Stimulated activated CD4-positive, alpha-beta T cell treated with anti-CD3 and anti-CD28 coated beads, TNF-alpha, amount 100 ng/mL, for 4 hours (primary cell): Measurements from ENCODE around the gene C1S.

Experiments
- DNase-seq, 3 experiments: peaks; one replicate each; pipeline ENCODE4 v3.0.0-alpha.2; 2020; ENCODE audit warnings: low read depth in 3 of 3

C1S gene

DNA sequence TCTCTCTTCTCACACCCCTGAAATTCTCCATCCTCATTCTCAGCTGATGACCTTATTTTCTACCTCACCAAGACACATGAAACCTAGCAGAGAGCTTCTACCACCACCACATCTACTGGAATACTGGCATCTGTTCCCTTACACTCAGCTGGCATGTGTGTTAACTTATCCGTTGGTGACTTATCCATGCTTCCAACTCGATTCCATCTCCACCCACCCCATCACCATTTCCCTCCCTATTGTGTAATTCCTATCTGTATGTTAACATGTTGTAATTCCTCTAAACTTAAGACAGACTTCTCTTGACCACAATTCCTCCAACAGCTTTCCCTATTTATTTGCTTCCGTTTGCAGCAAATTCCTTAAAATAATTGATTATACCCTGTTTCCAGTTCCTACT, 15.4 kb downstream of the C1S start:
- DNase-seq: no peak

GRCh38 chr12:7076493-7076892, 16.0 kb downstream of the C1S start:
- DNase-seq: no peak

DNA sequence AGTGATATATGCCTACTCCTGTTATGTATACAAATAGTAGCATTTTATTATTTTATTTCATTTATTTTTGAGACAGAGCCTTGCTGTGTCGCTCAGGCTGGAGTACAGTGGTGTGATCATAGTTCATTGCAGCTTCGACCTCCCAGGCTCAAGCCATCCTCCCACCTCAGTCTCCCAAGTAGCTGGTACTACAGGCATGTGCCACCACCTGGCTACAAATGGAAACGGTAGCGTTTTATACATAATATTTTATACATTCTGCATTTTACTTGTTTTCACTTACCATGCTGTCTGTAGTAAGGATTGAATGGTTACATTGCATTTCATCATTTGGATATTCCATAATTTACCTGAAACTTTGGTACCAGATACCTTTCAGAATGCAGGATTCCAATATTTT, 17.6 kb downstream of the C1S start:
- no peak for DNase-seq

DNA sequence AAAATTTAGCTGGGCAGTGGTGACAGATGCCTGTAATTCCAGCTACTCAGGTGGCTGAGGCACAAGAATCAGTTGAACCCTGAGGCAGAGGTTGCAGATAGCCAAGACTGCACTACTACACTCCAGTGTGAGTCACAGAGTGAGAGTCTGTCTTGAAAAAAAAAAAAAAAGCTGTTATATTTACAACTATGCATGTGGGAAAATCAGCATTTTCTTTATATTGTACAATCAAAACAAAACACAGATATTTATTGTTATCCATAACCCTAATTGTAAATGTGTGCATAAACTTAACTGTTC, 19.3 kb downstream of the C1S start:
- DNase-seq: no peak

DNA sequence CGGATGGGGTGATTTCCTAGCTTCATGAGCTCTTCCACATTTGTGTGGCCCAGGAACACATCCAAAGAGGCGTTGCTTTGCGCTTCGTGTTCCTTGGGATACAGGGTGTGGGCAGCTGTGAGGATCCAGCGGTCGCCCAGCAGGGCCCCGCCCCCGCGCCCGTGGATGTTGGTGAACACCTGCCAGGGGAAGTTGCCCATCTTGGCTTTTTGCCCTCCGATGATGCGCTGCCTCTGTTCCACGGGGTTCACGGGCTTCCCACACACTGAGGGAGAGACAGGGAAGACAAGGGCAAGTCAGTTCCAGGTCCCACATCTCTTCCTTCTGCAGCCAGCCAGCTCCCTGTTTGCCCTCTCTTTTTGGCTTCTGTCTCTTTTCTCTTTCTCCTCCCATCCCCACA, 20.5 kb downstream of the C1S start:
- DNase-seq: no peak

GRCh38 chr12:7083125-7083524, 22.6 kb downstream of the C1S start:
- DNase-seq: no peak

DNA sequence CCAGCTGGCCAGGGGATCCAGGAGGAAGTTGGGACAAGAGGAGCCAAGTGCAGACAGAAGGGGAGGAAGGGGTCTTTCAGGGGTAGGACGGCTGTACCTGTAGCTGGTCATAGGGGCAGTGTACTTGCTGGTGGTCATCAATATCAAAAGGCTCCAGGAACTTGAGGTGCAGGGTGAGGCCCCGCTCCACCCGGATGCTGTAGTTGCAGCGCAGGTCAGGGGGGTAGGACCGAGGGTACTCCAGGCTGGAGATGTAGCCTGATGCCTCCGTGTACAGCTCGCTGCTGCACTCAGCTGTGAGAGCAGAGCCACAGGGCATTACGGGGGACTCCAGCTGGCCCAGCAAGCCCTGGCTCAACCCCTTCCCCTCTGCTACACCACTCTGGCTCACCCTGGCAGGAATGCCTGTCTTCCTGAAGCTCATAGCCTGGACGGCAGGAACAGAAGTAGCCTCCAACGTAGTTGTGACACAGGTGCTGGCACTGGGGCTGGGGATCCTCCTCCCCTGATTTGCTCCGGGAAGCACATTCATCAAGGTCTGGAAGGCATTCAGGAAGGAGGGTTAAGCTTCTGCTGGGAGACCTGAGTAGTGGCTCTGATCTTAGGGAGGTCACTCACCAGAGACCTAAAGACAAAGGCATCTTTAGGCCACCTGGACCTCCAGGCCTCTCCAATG, 28.8 kb downstream of the C1S start:
- no peak for DNase-seq

GRCh38 chr12:7090222-7090998, 29.9 kb downstream of the C1S start:
- no peak for DNase-seq

DNA sequence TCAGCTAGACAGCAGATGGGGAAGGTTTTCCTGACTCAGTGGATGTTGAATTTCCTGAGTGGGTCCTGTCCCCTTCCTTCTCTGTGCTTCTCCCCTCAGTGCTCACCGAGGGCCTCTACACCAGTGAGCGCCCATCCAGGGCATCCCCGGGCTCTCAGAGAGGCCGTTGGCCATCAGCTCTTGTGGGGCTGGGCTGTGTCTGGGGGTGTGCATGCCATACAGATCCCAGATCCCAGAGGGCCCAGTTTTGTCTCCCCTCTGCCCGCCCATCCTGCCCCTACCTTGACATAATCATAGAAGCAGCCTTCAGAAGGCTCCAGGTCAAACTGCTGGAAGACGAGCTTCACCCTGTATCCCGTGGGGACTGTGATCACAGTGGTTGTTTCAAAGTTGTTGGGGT, 30.7 kb downstream of the C1S start:
- no peak for DNase-seq

- no peak for DNase-seq
Measured at GRCh38 chr12:7091660-7092228, 31.2 kb downstream of the C1S start.

DNA sequence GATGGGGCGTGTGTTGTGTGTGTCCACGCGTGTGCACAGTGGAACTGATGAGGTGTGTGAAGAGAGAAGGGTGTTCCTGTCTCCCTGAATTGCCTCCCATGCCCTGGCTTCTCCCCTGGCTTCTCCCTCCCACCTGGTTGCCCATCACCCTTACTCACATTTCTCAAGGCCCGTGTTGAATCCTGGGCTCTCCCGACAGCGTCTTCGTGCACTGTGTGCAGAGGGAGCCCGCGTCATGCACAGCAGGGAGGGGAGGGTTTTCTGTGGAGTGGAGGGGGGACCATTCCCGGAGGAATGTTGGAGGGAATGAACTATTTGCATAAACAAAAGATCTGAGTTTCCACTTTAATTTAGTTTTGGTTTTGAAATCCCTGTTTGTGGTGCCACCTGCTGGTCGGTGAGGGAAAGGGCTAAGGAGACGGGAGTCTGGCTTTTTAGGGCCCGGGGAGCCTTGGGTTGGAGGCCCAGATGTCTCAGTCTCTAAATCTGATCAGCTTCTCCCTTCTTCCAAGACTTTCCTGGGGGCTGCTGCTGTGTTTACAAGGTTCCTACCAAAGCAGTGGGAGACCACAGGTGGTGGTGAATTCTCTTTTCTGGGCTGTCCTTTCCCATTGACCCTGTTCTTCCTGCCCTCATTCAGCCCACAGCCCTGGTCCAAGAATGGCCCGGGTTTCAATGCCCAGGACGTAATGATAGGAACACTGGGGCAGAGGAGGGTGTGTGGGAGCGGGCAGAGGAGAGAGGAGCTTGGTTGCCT, 31.9 kb downstream of the C1S start, which contains the start of gene C1R:
Gene C1R (minus strand): TSS at position 217 of the 757 bp plus-strand sequence. CDS start 57 bp downstream, at position 160.
- peak; percentile 41 to 51 (median 50) for DNase-seq

- DNase-seq: no peak
Measured at GRCh38 chr12:7092986-7093460, 32.5 kb downstream of the C1S start.

- DNase-seq: no peak
Measured at GRCh38 chr12:7093486-7093885, 33.0 kb downstream of the C1S start.

- DNase-seq: no peak
Measured at GRCh38 chr12:7093892-7094291, 33.4 kb downstream of the C1S start.

DNA sequence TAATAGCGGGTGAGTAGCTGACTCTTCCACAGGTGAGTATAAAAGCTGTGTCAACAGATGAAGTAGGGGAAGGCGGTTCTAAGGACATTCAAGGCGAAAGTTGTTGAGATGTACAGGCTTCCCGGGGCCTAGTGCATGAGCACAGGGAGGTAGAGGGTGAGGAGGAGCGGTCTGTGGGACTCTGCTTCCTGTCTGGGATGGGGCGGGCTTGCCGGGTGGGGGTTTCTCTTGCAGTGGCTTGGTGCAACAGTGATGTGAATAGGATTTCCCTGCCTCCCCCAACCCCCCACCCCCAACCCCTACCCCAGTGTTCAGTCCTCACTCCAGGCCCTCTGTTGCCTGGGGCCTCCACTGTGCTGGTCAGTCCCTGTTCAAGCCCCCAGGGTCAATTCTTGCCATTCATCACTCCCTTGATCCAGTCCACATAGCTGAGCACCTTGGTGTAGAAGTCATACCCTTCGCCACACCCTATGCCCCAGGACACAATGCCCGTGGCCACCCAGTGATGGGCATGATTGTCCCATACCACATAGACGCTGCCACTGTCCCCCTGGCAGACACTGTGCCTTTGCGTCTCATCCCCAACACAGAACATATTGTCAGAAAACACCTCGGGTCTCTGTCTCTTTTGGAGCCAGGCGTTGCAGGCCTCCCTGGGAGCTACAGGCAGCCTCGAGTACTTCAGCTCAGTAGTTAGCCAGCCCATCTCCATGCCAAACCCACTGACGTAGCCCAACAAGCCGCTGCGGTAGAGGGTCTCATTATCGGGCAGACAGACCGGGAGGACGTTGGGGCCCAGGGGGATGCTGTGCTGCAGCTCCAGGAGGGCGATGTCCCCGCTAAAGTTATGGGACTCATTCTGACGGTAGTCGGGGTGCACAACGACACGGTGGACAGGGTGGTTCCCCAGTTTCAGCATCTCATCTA, 35.8 kb downstream of the C1S start:
- no peak for DNase-seq

GRCh38 chr12:7096979-7097378, 36.5 kb downstream of the C1S start:
- no peak for DNase-seq

GRCh38 chr12:7099290-7099996, 38.9 kb downstream of the C1S start:
- DNase-seq: no peak

GRCh38 chr12:7100239-7100638, 39.7 kb downstream of the C1S start:
- no peak for DNase-seq

- no peak for DNase-seq
Measured at GRCh38 chr12:7101047-7101693, 40.7 kb downstream of the C1S start.

- DNase-seq: no peak
Measured at GRCh38 chr12:7101694-7102131, 41.2 kb downstream of the C1S start.
